OCI-LY1 (cell line): ENCODE results near the gene UBAP2L.
"Not testable (repeated sequence)": the region's sequence is repeated elsewhere in the genome, so short reads cannot be mapped to it uniquely, and the experiment has no call there.

ENCODE experiments used
- H2AFZ ChIP-seq: fragments of 200-600 bp; sonication (generic), shearing (Covaris generic); 2 replicates; pipeline ENCODE4 v1.6.0; 2014; ENCODE audit warnings: antibody characterized with exemption, mild to moderate bottlenecking, low read length
- H3F3A ChIP-seq: fragments of 200-600 bp; sonication (generic), shearing (Covaris generic); 2 replicates; pipeline ENCODE4 v1.6.0; 2014; ENCODE audit warnings: mild to moderate bottlenecking, antibody characterized with exemption, low read length, moderate library complexity; ENCODE audit not compliant: insufficient read depth
- H3K27ac ChIP-seq: fragments of 200-600 bp; sonication (generic); 2 replicates; pipeline ENCODE4 v1.5.1; 2014; ENCODE audit warnings: low read length, mixed run types, mild to moderate bottlenecking, low read depth; ENCODE audit not compliant: poor library complexity, severe bottlenecking
- H3K27me3 ChIP-seq: fragments of 200-600 bp; sonication (generic); 2 replicates; pipeline ENCODE4 v1.6.0; 2014; ENCODE audit warnings: antibody characterized with exemption, mild to moderate bottlenecking, low read length, moderate library complexity; ENCODE audit not compliant: insufficient read depth
- H3K36me3 ChIP-seq: fragments of 200-600 bp; sonication (generic); 2 replicates; pipeline ENCODE4 v1.6.1; 2014; ENCODE audit warnings: mild to moderate bottlenecking, antibody characterized with exemption, low read length, moderate library complexity, mixed read lengths; ENCODE audit not compliant: insufficient read depth
- H3K4me1 ChIP-seq: fragments of 200-600 bp; sonication (generic); 2 replicates; pipeline ENCODE4 v1.5.1; 2014; ENCODE audit warnings: mild to moderate bottlenecking, low read length, moderate library complexity; ENCODE audit not compliant: insufficient read depth, severe bottlenecking
- H3K4me2 ChIP-seq: fragments of 200-600 bp; sonication (generic), shearing (Covaris generic); 2 replicates; pipeline ENCODE4 v1.6.1; 2014; ENCODE audit warnings: low read length
- H3K4me3 ChIP-seq: fragments of 200-600 bp; sonication (generic); 2 replicates; pipeline ENCODE4 v1.5.1; 2014; ENCODE audit warnings: low read length, low read depth, mild to moderate bottlenecking, mixed read lengths; ENCODE audit not compliant: poor library complexity, severe bottlenecking
- H3K79me2 ChIP-seq: fragments of 200-600 bp; shearing (Covaris generic); 2 replicates; pipeline ENCODE4 v1.6.1; 2016; ENCODE audit warnings: mixed run types, low read length, mixed read lengths; ENCODE audit not compliant: insufficient read depth
- H3K9ac ChIP-seq: fragments of 200-600 bp; sonication (generic), shearing (Covaris generic); 2 replicates; pipeline ENCODE4 v1.6.1; 2014; ENCODE audit warnings: mild to moderate bottlenecking, low read length, mixed read lengths
- H3K9me2 ChIP-seq: fragments of 200-600 bp; sonication (generic), shearing (Covaris generic); 2 replicates; pipeline ENCODE4 v1.6.1; 2014; ENCODE audit warnings: low read depth, mild to moderate bottlenecking, low read length, mixed read lengths
- H3K9me3 ChIP-seq: fragments of 200-600 bp; shearing (Covaris generic); 2 replicates; pipeline ENCODE4 v1.6.1; 2014; ENCODE audit warnings: low read length, mixed read lengths
- H4K20me1 ChIP-seq: fragments of 200-600 bp; sonication (generic), shearing (Covaris generic); 2 replicates; pipeline ENCODE4 v1.6.0; 2016; ENCODE audit warnings: mild to moderate bottlenecking, low read length; ENCODE audit not compliant: insufficient read depth
- EZH2 ChIP-seq: fragments of 200-600 bp; sonication (generic), shearing (Covaris generic); IDR thresholded peaks from 2 replicates; pipeline ENCODE4 v1.8.0; 2017; ENCODE audit warnings: borderline replicate concordance, mixed run types, mild to moderate bottlenecking, antibody characterized with exemption, low read length, moderate library complexity, mixed read lengths
- TF ChIP-seq, protein P1 (sequence below): fragments of 200-600 bp; sonication (generic), shearing (Covaris generic); IDR thresholded peaks from 2 replicates; pipeline ENCODE4 v1.5.1; 2017; ENCODE audit warnings: mild to moderate bottlenecking, antibody characterized with exemption, low read length, moderate library complexity, mixed read lengths

The UBAP2L gene

DNA sequence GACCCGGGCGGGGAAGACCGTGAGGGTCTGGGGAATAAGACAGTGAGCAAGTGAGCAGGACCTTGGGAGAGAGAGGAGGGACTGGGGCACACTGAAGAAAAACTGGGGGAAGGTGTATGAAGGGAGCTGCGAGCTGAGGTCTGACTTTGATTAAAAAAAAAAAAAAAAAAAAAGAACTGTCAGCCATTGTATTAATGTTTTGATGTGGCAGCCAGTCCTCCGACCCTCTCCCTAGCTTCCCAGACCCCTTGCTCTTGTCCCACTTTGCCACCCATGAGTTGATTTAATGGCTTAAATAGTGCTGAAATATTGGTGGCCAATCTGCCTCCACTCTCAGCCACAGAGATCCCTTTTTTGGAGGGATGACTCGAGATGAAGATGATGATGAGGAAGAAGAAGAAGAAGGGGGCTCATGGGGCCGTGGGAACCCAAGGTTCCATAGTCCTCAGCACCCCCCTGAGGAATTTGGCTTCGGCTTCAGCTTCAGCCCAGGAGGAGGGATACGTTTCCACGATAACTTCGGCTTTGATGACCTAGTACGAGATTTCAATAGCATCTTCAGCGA lies 52.3 kb downstream of the UBAP2L start:
- no peak for TF ChIP-seq EZH2
- TF ChIP-seq, protein P1, sequence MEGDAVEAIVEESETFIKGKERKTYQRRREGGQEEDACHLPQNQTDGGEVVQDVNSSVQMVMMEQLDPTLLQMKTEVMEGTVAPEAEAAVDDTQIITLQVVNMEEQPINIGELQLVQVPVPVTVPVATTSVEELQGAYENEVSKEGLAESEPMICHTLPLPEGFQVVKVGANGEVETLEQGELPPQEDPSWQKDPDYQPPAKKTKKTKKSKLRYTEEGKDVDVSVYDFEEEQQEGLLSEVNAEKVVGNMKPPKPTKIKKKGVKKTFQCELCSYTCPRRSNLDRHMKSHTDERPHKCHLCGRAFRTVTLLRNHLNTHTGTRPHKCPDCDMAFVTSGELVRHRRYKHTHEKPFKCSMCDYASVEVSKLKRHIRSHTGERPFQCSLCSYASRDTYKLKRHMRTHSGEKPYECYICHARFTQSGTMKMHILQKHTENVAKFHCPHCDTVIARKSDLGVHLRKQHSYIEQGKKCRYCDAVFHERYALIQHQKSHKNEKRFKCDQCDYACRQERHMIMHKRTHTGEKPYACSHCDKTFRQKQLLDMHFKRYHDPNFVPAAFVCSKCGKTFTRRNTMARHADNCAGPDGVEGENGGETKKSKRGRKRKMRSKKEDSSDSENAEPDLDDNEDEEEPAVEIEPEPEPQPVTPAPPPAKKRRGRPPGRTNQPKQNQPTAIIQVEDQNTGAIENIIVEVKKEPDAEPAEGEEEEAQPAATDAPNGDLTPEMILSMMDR: no peak
- Histone ChIP-seq H3K36me3 (peaks cover 35% of the 10 kb centered on the region), H3K27ac (peak overlapping the region; percentile 64), H3K79me2 (peaks cover 5% of the 10 kb centered on the region; the same call in 1 of the 2 replicates), H3K9me3 (no peaks in the 10 kb centered on the region), H3K4me2 (peak overlapping the region; percentile 80), H3K27me3 (no peaks in the 10 kb centered on the region), H3F3A (no peaks in the 10 kb centered on the region), H3K4me3 (peak overlapping the region; percentile 86), H3K9ac (peak overlapping the region; percentile 88), H2AFZ (no peak overlapping the region; the same call in 1 of the 2 replicates), H3K4me1 (peaks cover 15% of the 10 kb centered on the region), H4K20me1 (no peaks in the 10 kb centered on the region), H3K9me2 (no peaks in the 10 kb centered on the region)

DNA sequence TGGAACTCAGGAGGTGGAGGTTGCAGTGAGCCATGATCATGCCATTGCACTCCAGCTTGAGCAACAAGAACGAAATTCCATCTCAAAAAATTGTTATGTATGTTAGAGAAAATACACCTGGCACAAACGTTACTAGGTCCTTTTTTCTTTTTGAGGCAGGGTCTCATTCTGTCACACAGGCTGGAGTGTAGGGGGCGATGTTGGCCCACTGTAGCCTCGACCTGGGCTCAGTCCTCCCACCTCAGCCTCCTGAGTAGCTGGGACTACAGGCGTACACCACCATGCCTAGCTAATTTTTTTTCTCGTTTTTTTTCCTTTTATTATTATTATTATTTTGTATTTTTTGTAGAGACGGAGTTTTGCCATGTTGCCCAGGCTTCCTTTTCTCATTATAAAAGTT lies 56.0 kb downstream of the UBAP2L start:
- H3K27me3 ChIP-seq: no peaks in the 10 kb centered on the region
- TF ChIP-seq, protein P1: peak; percentile 30
- TF ChIP-seq EZH2: no peak
- H3K79me2 ChIP-seq: peaks cover 5% of the 10 kb centered on the region; the same call in 1 of the 2 replicates
- H3K4me3 ChIP-seq: no peak overlapping the region
- no peaks in the 10 kb centered on the region for H3K9me3 ChIP-seq
- H2AFZ ChIP-seq: no peak overlapping the region
- H3F3A ChIP-seq: no peaks in the 10 kb centered on the region
- H4K20me1 ChIP-seq: no peaks in the 10 kb centered on the region
- no peak overlapping the region for H3K27ac ChIP-seq
- H3K9ac ChIP-seq: no peak overlapping the region
- H3K4me2 ChIP-seq: no peak overlapping the region
- H3K4me1 ChIP-seq: peaks cover 14% of the 10 kb centered on the region
- H3K9me2 ChIP-seq: no peaks in the 10 kb centered on the region
- H3K36me3 ChIP-seq: peaks cover 16% of the 10 kb centered on the region

DNA sequence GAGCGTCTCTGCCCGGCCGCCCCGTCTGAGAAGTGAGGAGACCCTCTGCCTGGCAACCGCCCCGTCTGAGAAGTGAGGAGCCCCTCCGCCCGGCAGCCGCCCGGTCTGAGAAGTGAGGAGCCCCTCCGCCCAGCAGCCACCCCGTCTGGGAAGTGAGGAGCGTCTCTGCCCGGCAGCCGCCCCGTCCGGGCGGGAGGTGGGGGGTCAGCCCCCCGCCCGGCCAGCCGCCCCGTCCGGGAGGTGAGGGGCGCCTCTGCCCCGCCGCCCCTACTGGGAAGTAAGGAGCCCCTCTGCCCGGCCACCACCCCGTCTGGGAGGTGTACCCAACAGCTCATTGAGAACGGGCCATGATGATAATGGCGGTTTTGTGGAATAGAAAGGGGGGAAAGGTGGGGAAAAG lies 66.8 kb downstream of the UBAP2L start:
- H3K9ac ChIP-seq, H3K36me3 ChIP-seq, H3F3A ChIP-seq, H3K27me3 ChIP-seq, H3K4me2 ChIP-seq, H3K9me2 ChIP-seq, H2AFZ ChIP-seq, H3K79me2 ChIP-seq, H3K4me1 ChIP-seq, H4K20me1 ChIP-seq, H3K27ac ChIP-seq, H3K4me3 ChIP-seq, H3K9me3 ChIP-seq: not testable (repeated sequence)

DNA sequence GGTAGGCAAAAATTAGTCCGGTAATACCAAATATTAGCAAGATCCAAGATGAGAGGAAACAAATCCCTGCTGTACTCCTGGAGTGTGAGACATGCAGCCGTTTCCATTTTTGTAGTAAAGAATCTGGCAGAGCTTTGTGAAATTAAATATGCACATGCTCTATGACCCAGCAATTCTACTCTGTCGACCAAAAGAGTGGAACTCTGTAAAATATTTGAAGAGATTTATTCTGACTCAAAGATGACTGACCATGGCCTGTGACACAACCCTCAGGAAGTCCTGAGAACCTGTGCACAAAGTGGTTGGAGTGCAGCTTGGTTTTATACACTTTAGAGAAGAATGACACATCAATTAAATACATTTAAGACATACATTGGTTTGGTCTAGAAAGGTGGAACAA lies 67.9 kb downstream of the UBAP2L start:
- Histone ChIP-seq H4K20me1 (no peaks in the 10 kb centered on the region), H3K79me2 (no peaks in the 10 kb centered on the region), H3F3A (no peaks in the 10 kb centered on the region), H3K4me3 (no peak overlapping the region), H3K9me2 (no peaks in the 10 kb centered on the region), H3K27me3 (no peaks in the 10 kb centered on the region; the same call in 1 of the 2 replicates), H3K4me1 (no peaks in the 10 kb centered on the region), H2AFZ (no peak overlapping the region), H3K9me3 (no peaks in the 10 kb centered on the region), H3K36me3 (no peaks in the 10 kb centered on the region; the same call in 1 of the 2 replicates), H3K27ac (no peak overlapping the region), H3K4me2 (no peak overlapping the region), H3K9ac (no peak overlapping the region)
- TF ChIP-seq, protein P1: no peak
- TF ChIP-seq EZH2: no peak
